GM19395 (cell line): ENCODE results near the gene NUP98.

Experiments
- ATAC-seq: cut with Tn5 transposase; IDR thresholded peaks from one replicate; pipeline ENCODE4 v1.9.1; 2021; ENCODE audit warnings: mild to moderate bottlenecking, moderate library complexity; ENCODE audit not compliant: unreplicated experiment

Gene NUP98

DNA sequence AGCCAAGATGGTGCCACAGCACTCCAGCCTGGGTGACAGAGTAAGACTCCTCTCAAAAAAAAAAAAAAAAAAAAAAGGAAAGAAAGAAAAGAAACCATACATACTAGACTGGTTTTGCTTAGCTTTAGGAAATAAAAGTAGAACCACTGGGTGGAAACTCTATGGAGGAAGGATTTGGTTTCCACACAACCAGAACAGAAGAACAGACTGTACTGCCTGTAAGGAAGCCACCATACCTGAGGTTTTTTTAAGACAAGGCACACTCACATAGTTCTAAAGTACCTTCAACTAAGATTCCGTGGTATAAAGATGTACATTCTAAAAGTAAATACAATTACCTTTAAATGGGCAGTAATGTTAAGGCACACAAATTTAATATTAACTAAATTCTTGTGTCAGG, 58.6 kb downstream of the NUP98 start:
- ATAC-seq = no peak

GRCh38 chr11:3738241-3738640, 59.1 kb downstream of the NUP98 start:
- no peak for ATAC-seq

GRCh38 chr11:3737386-3737933, 59.9 kb downstream of the NUP98 start:
- ATAC-seq = no peak

DNA sequence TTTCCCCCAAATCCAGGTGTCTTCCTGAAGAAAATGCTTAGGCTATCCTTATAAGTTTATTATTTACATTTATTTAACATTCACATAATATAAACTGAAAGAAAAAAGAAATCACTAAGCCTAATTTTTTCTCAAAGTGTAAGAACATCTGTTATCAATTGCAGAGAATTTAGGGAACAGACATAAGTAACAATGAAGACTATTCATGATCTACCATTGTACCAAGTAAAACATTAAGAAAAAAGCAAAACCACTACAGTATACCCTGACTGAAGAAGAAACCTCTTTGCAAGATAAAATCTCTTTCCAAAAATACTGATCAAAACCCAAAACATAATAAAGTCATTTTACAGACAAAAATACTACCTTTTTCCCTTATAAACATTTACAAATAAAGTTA, 60.5 kb downstream of the NUP98 start:
- no peak for ATAC-seq

DNA sequence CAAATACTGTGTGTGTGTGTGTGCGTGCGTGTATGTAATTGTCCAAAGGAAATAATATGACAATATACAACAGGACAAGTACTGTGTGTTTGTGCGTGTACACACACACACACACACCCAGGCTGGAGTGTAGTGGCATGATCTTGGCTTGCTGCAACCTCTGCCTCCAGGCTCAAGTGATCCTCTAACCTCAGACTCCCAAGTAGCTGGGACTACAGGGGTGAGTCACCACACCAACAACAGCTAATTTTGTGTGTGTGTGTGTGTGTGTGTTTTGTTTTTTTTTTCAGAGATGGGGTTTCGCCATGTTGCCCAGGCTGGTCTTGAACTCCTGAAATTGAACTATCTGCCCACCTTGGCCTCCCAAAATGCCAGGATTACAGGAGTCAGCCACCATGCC, 61.5 kb downstream of the NUP98 start:
- ATAC-seq = no peak

GRCh38 chr11:3732671-3733436, 64.5 kb downstream of the NUP98 start:
- no peak for ATAC-seq

GRCh38 chr11:3723014-3723708, 74.2 kb downstream of the NUP98 start:
- ATAC-seq = no peak

DNA sequence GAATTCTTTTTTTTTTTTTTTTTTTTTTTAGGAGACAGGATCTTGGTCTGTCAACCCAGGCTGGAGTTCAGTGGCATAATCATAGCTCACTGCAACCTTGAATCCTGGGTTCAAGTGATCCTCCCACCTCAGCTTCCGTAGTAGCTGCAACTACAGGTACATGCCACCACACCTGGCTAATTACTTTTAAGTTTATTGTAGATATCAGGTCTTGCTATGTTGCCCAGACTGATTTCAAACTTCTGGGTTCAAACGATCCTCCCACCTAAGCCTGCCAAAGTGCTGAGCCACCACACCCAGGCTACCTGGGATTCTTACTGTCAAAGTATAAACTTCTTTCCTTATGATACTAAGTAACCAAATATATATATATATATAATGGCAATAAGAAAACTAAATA, 75.3 kb downstream of the NUP98 start:
- no peak for ATAC-seq

- ATAC-seq = no peak
These were observed 76.4 kb downstream of the NUP98 start for GRCh38 chr11:3720997-3721396.

GRCh38 chr11:3712274-3712673, 85.1 kb downstream of the NUP98 start:
- no peak for ATAC-seq

- no peak for ATAC-seq
These were observed 86.7 kb downstream of the NUP98 start for GRCh38 chr11:3710485-3711259.

DNA sequence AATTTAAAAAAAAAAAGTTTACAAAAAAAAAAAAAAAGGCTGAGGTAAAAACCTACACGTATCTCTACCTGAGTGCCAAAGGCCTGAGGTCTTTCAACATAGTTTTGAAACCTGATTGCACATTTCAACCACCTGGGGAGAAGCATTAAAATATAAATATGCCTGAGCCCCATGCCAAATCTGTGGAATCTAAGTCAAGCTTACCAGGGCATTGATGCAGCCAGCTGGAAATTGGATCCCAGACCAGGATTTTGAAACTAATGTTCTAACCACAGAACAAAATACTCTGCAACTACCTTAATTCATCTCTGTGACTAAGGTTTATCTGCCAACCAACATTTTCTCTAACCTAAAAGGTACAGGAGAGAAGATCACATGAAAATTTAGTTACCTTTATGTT, 87.4 kb downstream of the NUP98 start:
- ATAC-seq = no peak

GRCh38 chr11:3707176-3707575, 90.2 kb downstream of the NUP98 start:
- no peak for ATAC-seq

GRCh38 chr11:3703383-3703782, 94.0 kb downstream of the NUP98 start:
- no peak for ATAC-seq

GRCh38 chr11:3700910-3701309, 96.4 kb downstream of the NUP98 start:
- ATAC-seq = no peak

- ATAC-seq = no peak
These were observed 96.9 kb downstream of the NUP98 start for GRCh38 chr11:3700410-3700809.

GRCh38 chr11:3686751-3687150, 110.6 kb downstream of the NUP98 start:
- ATAC-seq = no peak

DNA sequence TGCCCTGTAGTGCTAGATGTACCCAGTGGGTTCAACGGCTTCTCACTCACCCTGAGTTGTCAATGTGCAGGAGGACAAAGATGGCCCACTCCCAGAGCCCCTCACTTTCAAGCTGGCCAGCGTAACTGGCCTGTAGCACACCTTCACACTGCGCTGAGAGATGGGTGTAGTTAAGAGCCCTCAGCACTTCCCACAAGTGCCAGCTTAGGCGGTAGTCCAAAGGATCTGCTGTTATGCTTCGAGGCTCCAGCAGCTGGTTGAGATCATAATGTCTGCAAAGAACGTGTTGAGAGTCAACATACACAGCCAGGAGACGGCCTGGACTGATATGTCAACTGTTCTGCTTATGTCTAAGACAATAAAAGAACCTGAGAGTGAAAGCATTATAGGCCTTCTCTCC, 111.4 kb downstream of the NUP98 start:
- ATAC-seq = no peak

- no peak for ATAC-seq
These were observed 112.6 kb downstream of the NUP98 start for GRCh38 chr11:3684819-3685172.

DNA sequence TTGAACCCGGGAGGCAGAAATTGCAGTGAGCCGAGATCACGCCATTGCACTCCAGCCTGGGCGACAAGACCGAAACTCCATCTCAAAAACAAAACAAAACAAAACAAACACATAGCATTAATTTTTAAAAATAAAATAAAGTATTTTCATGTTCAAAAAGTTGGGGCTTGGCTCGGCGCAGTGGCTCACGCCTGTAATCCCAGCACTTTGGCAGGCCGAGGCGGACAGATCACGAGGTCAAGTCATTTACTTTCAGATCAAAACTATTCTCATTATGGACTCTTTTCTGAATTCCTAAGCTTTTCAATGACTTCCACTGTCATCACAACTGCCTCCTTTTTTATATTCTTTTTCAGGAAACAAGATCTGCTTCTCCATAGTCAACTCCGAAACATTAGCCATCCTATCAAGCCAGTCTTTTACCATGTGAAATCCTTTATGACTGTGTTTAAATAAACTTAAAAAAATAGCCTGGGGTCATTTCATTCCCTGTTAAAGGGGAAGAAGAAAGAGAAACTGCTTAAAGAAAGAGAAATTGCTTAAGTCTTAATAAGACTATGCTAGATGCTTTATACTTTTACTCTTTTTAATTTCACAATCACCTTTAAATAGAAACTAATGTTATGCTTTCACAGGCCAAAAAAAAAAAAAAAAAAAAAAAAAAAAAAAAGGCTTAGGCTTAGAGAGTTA, 113.1 kb downstream of the NUP98 start:
- ATAC-seq = no peak

DNA sequence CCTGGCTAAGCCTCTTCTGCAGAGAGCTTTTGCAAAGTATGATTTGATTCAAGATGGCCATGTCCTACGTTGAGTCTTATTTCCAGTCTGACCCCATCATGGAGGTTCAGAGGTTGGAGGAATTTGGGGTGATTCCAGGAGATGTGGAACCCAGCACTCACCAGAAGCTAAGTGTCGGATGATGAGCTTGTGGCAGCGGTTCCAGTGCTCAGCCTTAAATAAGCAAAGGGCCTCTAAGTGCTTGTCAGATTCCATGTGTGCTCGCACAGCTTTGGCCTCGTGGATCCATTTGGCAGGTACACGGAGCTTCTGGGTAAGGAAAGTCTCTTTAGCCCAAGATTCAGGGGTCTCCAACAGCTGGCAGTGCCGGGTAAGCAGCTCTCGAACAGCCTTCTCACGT, 114.3 kb downstream of the NUP98 start:
- ATAC-seq = no peak
